ENCODE measurements around the gene PNPLA6. TPM values are rescaled to one million over a fixed set of nuclear protein-coding genes. Genes with fewer than 3 reads are reported as not detected.

PNPLA6 gene
- polyA plus RNA-seq (2013, experiment 1 of 2): 56.3 TPM
- polyA plus RNA-seq (2013, experiment 2 of 2): 57.3 TPM

GRCh38 chr19:7535047-7535997, at the start of gene PNPLA6:
TSS of gene PNPLA6 (plus strand) at chr19:7535717. CDS start at chr19:7535789, 72 bp downstream.
- no peak within 1 kb of the TSS for H4K91ac ChIP-seq (ENCODE audit: low read depth, low read length, poor library complexity)
- H3K79me1 ChIP-seq (ENCODE audit: low read depth, low read length): peaks cover 3% of the 10 kb centered on the region
- peak within 1 kb of the TSS; percentile 91 for H2BK15ac ChIP-seq (ENCODE audit: low read length)
- peak within 1 kb of the TSS; percentile 89 to 100 for H3K4me3 ChIP-seq (ENCODE audit: low read length in 2 of 2)
- DNase-seq (ENCODE audit: low spot score): peak; percentile 89
- peak within 1 kb of the TSS; percentile 99 for H2AK5ac ChIP-seq (ENCODE audit: low read depth, low read length)
- H2BK5ac ChIP-seq (ENCODE audit: low read length): peak within 1 kb of the TSS; percentile 98
- H3K23ac ChIP-seq (ENCODE audit: low read depth, low read length, poor library complexity): peak within 1 kb of the TSS; percentile 95
- H3K14ac ChIP-seq (ENCODE audit: low read length): peak within 1 kb of the TSS; percentile 47
- H2BK120ac ChIP-seq (ENCODE audit: low read depth, low read length): peak within 1 kb of the TSS; percentile 94
- H3K4me1 ChIP-seq (ENCODE audit: control insufficient read depth in 2 of 2, insufficient read depth in 1 of 2, low read depth in 1 of 2, low read length in 2 of 2): peaks cover 3 to 8% of the 10 kb centered on the region in 2 donors
- H2BK12ac ChIP-seq (ENCODE audit: low read length): peak within 1 kb of the TSS; percentile 73
- WGBS, 2 donors (ENCODE audit: extremely low coverage in 2 of 2, insufficient read length in 2 of 2, insufficient replicate concordance in 1 of 2): no CpG with 5 or more reads among the region's 76 CpGs
- peak within 1 kb of the TSS; percentile 95 for H3K18ac ChIP-seq (ENCODE audit: low read length)
- H3K9me3 ChIP-seq (replicated peaks in 1 of 2; ENCODE audit: control insufficient read depth in 2 of 2, insufficient read depth in 1 of 2, low read depth in 1 of 2, low read length in 2 of 2): no peaks in the 10 kb centered on the region
- peak within 1 kb of the TSS; percentile 66 for H3K4ac ChIP-seq (ENCODE audit: low read length)
- peak within 1 kb of the TSS; percentile 92 for H3K9ac ChIP-seq (ENCODE audit: low read depth, low read length, poor library complexity)
- H3K27me3 ChIP-seq (ENCODE audit: control insufficient read depth in 3 of 3, insufficient read depth in 3 of 3, low read depth in 1 of 3, low read length in 3 of 3): no peaks in the 10 kb centered on the region
- H2AFZ ChIP-seq (ENCODE audit: low read length): peak within 1 kb of the TSS; percentile 97
- H3K27ac ChIP-seq (replicated peaks; ENCODE audit: low read length): peak within 1 kb of the TSS; percentile 97
- H3K36me3 ChIP-seq (replicated peaks in 1 of 2; ENCODE audit: control insufficient read depth in 2 of 2, insufficient read depth in 2 of 2, low read length in 2 of 2): peaks cover 11 to 14% of the 10 kb centered on the region in 2 donors
- peak within 1 kb of the TSS; percentile 76 for H3K4me2 ChIP-seq (ENCODE audit: insufficient read depth, low read length, poor library complexity, severe bottlenecking)
- no peak within 1 kb of the TSS for H4K8ac ChIP-seq (ENCODE audit: low read depth, low read length)

- no peak overlapping the region for H4K8ac ChIP-seq (ENCODE audit: low read depth, low read length)
Observed at GRCh38 chr19:7486923-7487322, 48.6 kb upstream of the PNPLA6 start.

GRCh38 chr19:7488736-7489353, 46.7 kb upstream of the PNPLA6 start, which contains the start of gene PEX11G:
TSS of gene PEX11G (minus strand) at chr19:7489035. CDS start at chr19:7489010, 25 bp downstream.
- H2BK120ac ChIP-seq (ENCODE audit: low read depth, low read length): no peak within 1 kb of the TSS
- peak within 1 kb of the TSS; percentile 90 for H3K18ac ChIP-seq (ENCODE audit: low read length)
- DNase-seq (ENCODE audit: low spot score): peak; percentile 93
- no peak within 1 kb of the TSS for H4K8ac ChIP-seq (ENCODE audit: low read depth, low read length)
- H3K36me3 ChIP-seq (replicated peaks in 1 of 2; ENCODE audit: control insufficient read depth in 2 of 2, insufficient read depth in 2 of 2, low read length in 2 of 2): no peaks in the 10 kb centered on the region
- no peak within 1 kb of the TSS for H3K9ac ChIP-seq (ENCODE audit: low read depth, low read length, poor library complexity)
- no peak within 1 kb of the TSS for H2BK12ac ChIP-seq (ENCODE audit: low read length)
- H3K4ac ChIP-seq (ENCODE audit: low read length): no peak within 1 kb of the TSS
- H3K14ac ChIP-seq (ENCODE audit: low read length): no peak within 1 kb of the TSS
- H2AFZ ChIP-seq (ENCODE audit: low read length): peak within 1 kb of the TSS; percentile 80
- peak within 1 kb of the TSS; percentile 79 for H3K4me2 ChIP-seq (ENCODE audit: insufficient read depth, low read length, poor library complexity, severe bottlenecking)
- WGBS, 2 donors (ENCODE audit: extremely low coverage in 2 of 2, insufficient read length in 2 of 2, insufficient replicate concordance in 1 of 2): no CpG with 5 or more reads among the region's 49 CpGs
- peak within 1 kb of the TSS; percentile 38 to 81 for H3K4me3 ChIP-seq (ENCODE audit: low read length in 2 of 2)
- no peak within 1 kb of the TSS for H4K91ac ChIP-seq (ENCODE audit: low read depth, low read length, poor library complexity)
- peaks cover 1% of the 10 kb centered on the region for H3K79me1 ChIP-seq (ENCODE audit: low read depth, low read length)
- H3K27ac ChIP-seq (replicated peaks; ENCODE audit: low read length): peak within 1 kb of the TSS; percentile 18
- H3K27me3 ChIP-seq (ENCODE audit: control insufficient read depth in 3 of 3, insufficient read depth in 3 of 3, low read depth in 1 of 3, low read length in 3 of 3): no peaks in the 10 kb centered on the region
- H3K4me1 ChIP-seq (ENCODE audit: control insufficient read depth in 2 of 2, insufficient read depth in 1 of 2, low read depth in 1 of 2, low read length in 2 of 2): peaks cover 3 to 4% of the 10 kb centered on the region in 2 donors
- no peaks in the 10 kb centered on the region for H3K9me3 ChIP-seq (replicated peaks in 1 of 2; ENCODE audit: control insufficient read depth in 2 of 2, insufficient read depth in 1 of 2, low read depth in 1 of 2, low read length in 2 of 2)
- H2BK15ac ChIP-seq (ENCODE audit: low read length): peak within 1 kb of the TSS; percentile 12
- H2BK5ac ChIP-seq (ENCODE audit: low read length): no peak within 1 kb of the TSS
- H2AK5ac ChIP-seq (ENCODE audit: low read depth, low read length): no peak within 1 kb of the TSS
- peak within 1 kb of the TSS; percentile 89 for H3K23ac ChIP-seq (ENCODE audit: low read depth, low read length, poor library complexity)

More at GRCh38 chr19:7486923-7487322, 48.6 kb upstream of the PNPLA6 start:
- no peak overlapping the region for H2BK120ac ChIP-seq (ENCODE audit: low read depth, low read length)
- H4K91ac ChIP-seq (ENCODE audit: low read depth, low read length, poor library complexity): no peak overlapping the region
- no peak overlapping the region for H2BK15ac ChIP-seq (ENCODE audit: low read length)
- H3K79me1 ChIP-seq (ENCODE audit: low read depth, low read length): peaks cover 1% of the 10 kb centered on the region
- no peak overlapping the region for H3K23ac ChIP-seq (ENCODE audit: low read depth, low read length, poor library complexity)
- H2BK5ac ChIP-seq (ENCODE audit: low read length): no peak overlapping the region
- H2AFZ ChIP-seq (ENCODE audit: low read length): no peak overlapping the region
- no peak overlapping the region for H2BK12ac ChIP-seq (ENCODE audit: low read length)
- no CpG with 5 or more reads among the region's 2 CpGs for whole genome bisulfite sequencing, 2 donors (ENCODE audit: extremely low coverage in 2 of 2, insufficient read length in 2 of 2, insufficient replicate concordance in 1 of 2)
- no peak overlapping the region for H2AK5ac ChIP-seq (ENCODE audit: low read depth, low read length)
- H3K4ac ChIP-seq (ENCODE audit: low read length): no peak overlapping the region
- no peaks in the 10 kb centered on the region for H3K36me3 ChIP-seq (replicated peaks in 1 of 2; ENCODE audit: control insufficient read depth in 2 of 2, insufficient read depth in 2 of 2, low read length in 2 of 2)
- no peaks in the 10 kb centered on the region for H3K9me3 ChIP-seq (replicated peaks in 1 of 2; ENCODE audit: control insufficient read depth in 2 of 2, insufficient read depth in 1 of 2, low read depth in 1 of 2, low read length in 2 of 2)
- H3K4me3 ChIP-seq (ENCODE audit: low read length in 2 of 2): no peak overlapping the region
- H3K18ac ChIP-seq (ENCODE audit: low read length): no peak overlapping the region
- no peak overlapping the region for H3K4me2 ChIP-seq (ENCODE audit: insufficient read depth, low read length, poor library complexity, severe bottlenecking)
- no peak overlapping the region for H3K27ac ChIP-seq (replicated peaks; ENCODE audit: low read length)
- H3K27me3 ChIP-seq (ENCODE audit: control insufficient read depth in 3 of 3, insufficient read depth in 3 of 3, low read depth in 1 of 3, low read length in 3 of 3): no peaks in the 10 kb centered on the region
- H3K9ac ChIP-seq (ENCODE audit: low read depth, low read length, poor library complexity): no peak overlapping the region
- H3K4me1 ChIP-seq (ENCODE audit: control insufficient read depth in 2 of 2, insufficient read depth in 1 of 2, low read depth in 1 of 2, low read length in 2 of 2): peaks cover 3 to 8% of the 10 kb centered on the region in 2 donors
- no peak overlapping the region for H3K14ac ChIP-seq (ENCODE audit: low read length)
- DNase-seq (ENCODE audit: low spot score): no peak
